Measurements from ENCODE around the gene SUPT4H1. TPM values are rescaled to one million over a fixed set of nuclear protein-coding genes. Genes with fewer than 3 reads are reported as not detected.
"Not testable (repeated sequence)": the region's sequence is repeated elsewhere in the genome, so short reads cannot be mapped to it uniquely, and the experiment has no call there.

SUPT4H1 gene
- total RNA-seq, 4 donors from 2014 or later, result 38.2 to 56.3 (median 44.2) TPM

- peaks cover 0 to 7% of the 10 kb centered on the region in 2 donors for H3K4me1 ChIP-seq
- H3K36me3 ChIP-seq, result peaks cover 45 to 48% of the 10 kb centered on the region in 2 donors
- H3K27ac ChIP-seq, result no peak overlapping the region
- H3K27me3 ChIP-seq, result no peaks in the 10 kb centered on the region
- WGBS, 2 donors, result 36 to 47% methylated on average over 8 to 9 of the region's 9 CpGs
- intact Hi-C loops (cut with DNase I), result no loop called here
- TF ChIP-seq POLR2A (IDR thresholded peaks at IDR 0.05) (no peak), CTCF (IDR thresholded peaks at IDR 0.05) (no peak)
- H3K9me3 ChIP-seq, result no peaks in the 10 kb centered on the region
- no peak overlapping the region for H3K4me3 ChIP-seq (replicated peaks in 1 of 3)
- DNase-seq, result peak; percentile 50 to 66
Observed at GRCh38 chr17:58344047-58344790, 7.8 kb downstream of the SUPT4H1 start.

GRCh38 chr17:58343131-58343530, 8.9 kb downstream of the SUPT4H1 start:
- 88 to 96% methylated on average over 4 of the region's 4 CpGs for WGBS, 2 donors
- no peak for DNase-seq
- Histone ChIP-seq H3K4me1 (peaks cover 0 to 7% of the 10 kb centered on the region in 2 donors), H3K27ac (no peak overlapping the region), H3K9me3 (no peaks in the 10 kb centered on the region), H3K4me3 (replicated peaks in 1 of 3) (no peak overlapping the region), H3K27me3 (no peaks in the 10 kb centered on the region), H3K36me3 (peaks cover 36 to 37% of the 10 kb centered on the region in 2 donors)
- intact Hi-C loops (cut with DNase I), result no loop called here
- TF ChIP-seq POLR2A (IDR thresholded peaks at IDR 0.05), result no peak
- TF ChIP-seq CTCF (IDR thresholded peaks at IDR 0.05), result no peak

- WGBS, 2 donors, result 52 to 56% methylated on average over 4 of the region's 4 CpGs
- DNase-seq, result no peak
- H3K4me1 ChIP-seq, result peaks cover 0 to 7% of the 10 kb centered on the region in 2 donors
- intact Hi-C loops (cut with DNase I), result no loop called here
- TF ChIP-seq CTCF (IDR thresholded peaks at IDR 0.05), result no peak
- no peak for TF ChIP-seq POLR2A (IDR thresholded peaks at IDR 0.05)
- no peak overlapping the region for H3K4me3 ChIP-seq (replicated peaks in 1 of 3)
- no peaks in the 10 kb centered on the region for H3K27me3 ChIP-seq
- H3K27ac ChIP-seq, result no peak overlapping the region
- peaks cover 24 to 26% of the 10 kb centered on the region in 2 donors for H3K36me3 ChIP-seq
- no peaks in the 10 kb centered on the region for H3K9me3 ChIP-seq
Observed at GRCh38 chr17:58341861-58342475, 10.0 kb downstream of the SUPT4H1 start.

- 94 to 95% methylated on average over 11 of the region's 11 CpGs for WGBS, 2 donors
- DNase-seq; H3K4me1 ChIP-seq; intact Hi-C loops (cut with DNase I); H3K4me3 ChIP-seq (replicated peaks in 1 of 3); H3K9me3 ChIP-seq; H3K27ac ChIP-seq; H3K27me3 ChIP-seq: not testable (repeated sequence)
- H3K36me3 ChIP-seq, result peaks cover 17 to 19% of the 10 kb centered on the region in 2 donors
Observed at GRCh38 chr17:58341136-58341860, 10.7 kb downstream of the SUPT4H1 start.

GRCh38 chr17:58340405-58340876, 11.6 kb downstream of the SUPT4H1 start:
- intact Hi-C loops (cut with DNase I), result no loop called here
- H3K9me3 ChIP-seq, result no peaks in the 10 kb centered on the region
- H3K27ac ChIP-seq, result no peak overlapping the region
- no peak for DNase-seq
- peaks cover 9 to 11% of the 10 kb centered on the region in 2 donors for H3K36me3 ChIP-seq
- H3K4me3 ChIP-seq (replicated peaks in 1 of 3), result no peak overlapping the region
- TF ChIP-seq POLR2A (IDR thresholded peaks at IDR 0.05) (no peak), CTCF (IDR thresholded peaks at IDR 0.05) (no peak)
- H3K27me3 ChIP-seq, result no peaks in the 10 kb centered on the region
- 88% methylated on average over 5 of the region's 5 CpGs for WGBS, 2 donors
- peaks cover 0 to 7% of the 10 kb centered on the region in 2 donors for H3K4me1 ChIP-seq

All from thyroid gland (tissue), 4 donors.